KMS-11 (cell line): ENCODE data around the gene OSGIN1.

Source experiments
- H2AFZ ChIP-seq: fragments of 200-600 bp; sonication (generic); 2 replicates; pipeline ENCODE4 v1.6.1; 2016; ENCODE audit warnings: antibody characterized with exemption, mixed run types, low read depth
- H3K27ac ChIP-seq: fragments of 200-600 bp; sonication (generic); 2 replicates; pipeline ENCODE4 v1.6.1; 2016; ENCODE audit warnings: mild to moderate bottlenecking, mixed run types
- H3K27me3 ChIP-seq: fragments of 200-600 bp; sonication (generic); 2 replicates; pipeline ENCODE4 v1.6.1; 2017; ENCODE audit warnings: mild to moderate bottlenecking, low read depth, mixed run types, moderate library complexity; ENCODE audit not compliant: insufficient read depth
- H3K36me3 ChIP-seq: fragments of 200-600 bp; sonication (generic); 2 replicates; pipeline ENCODE4 v1.6.1; 2017; ENCODE audit warnings: mild to moderate bottlenecking, mixed run types; ENCODE audit not compliant: insufficient read depth
- H3K4me1 ChIP-seq: fragments of 200-600 bp; sonication (generic); 2 replicates; pipeline ENCODE4 v1.6.1; 2016; ENCODE audit warnings: mild to moderate bottlenecking, low read depth, mixed run types; ENCODE audit not compliant: poor library complexity, severe bottlenecking
- H3K4me2 ChIP-seq: fragments of 200-600 bp; sonication (generic); 2 replicates; pipeline ENCODE4 v1.7.0; 2016; ENCODE audit warnings: mild to moderate bottlenecking, mixed run types
- H3K4me3 ChIP-seq: fragments of 200-600 bp; sonication (generic); IDR thresholded peaks from 2 replicates; pipeline ENCODE4 v1.6.1; 2017; ENCODE audit warnings: low read depth, low read length, mixed read lengths; ENCODE audit not compliant: insufficient read depth
- H3K79me2 ChIP-seq: fragments of 200-600 bp; sonication (generic); 2 replicates; pipeline ENCODE4 v1.6.1; 2016; ENCODE audit warnings: low read depth, mixed run types; ENCODE audit not compliant: insufficient read depth
- H3K9ac ChIP-seq: fragments of 200-600 bp; sonication (generic); 2 replicates; pipeline ENCODE4 v1.6.1; 2016; ENCODE audit warnings: mild to moderate bottlenecking, mixed run types
- H4K20me1 ChIP-seq: fragments of 200-600 bp; sonication (generic); 2 replicates; pipeline ENCODE4 v1.6.1; 2016; ENCODE audit warnings: mild to moderate bottlenecking, mixed run types; ENCODE audit not compliant: insufficient read depth
- TF ChIP-seq, protein P1 (sequence below): fragments of 200-600 bp; sonication (generic); conservative IDR thresholded peaks from 2 replicates; pipeline ENCODE4 v1.6.1; 2017; ENCODE audit warnings: low read depth, mild to moderate bottlenecking, antibody characterized with exemption, low read length, moderate library complexity, mixed read lengths

The OSGIN1 gene

DNA sequence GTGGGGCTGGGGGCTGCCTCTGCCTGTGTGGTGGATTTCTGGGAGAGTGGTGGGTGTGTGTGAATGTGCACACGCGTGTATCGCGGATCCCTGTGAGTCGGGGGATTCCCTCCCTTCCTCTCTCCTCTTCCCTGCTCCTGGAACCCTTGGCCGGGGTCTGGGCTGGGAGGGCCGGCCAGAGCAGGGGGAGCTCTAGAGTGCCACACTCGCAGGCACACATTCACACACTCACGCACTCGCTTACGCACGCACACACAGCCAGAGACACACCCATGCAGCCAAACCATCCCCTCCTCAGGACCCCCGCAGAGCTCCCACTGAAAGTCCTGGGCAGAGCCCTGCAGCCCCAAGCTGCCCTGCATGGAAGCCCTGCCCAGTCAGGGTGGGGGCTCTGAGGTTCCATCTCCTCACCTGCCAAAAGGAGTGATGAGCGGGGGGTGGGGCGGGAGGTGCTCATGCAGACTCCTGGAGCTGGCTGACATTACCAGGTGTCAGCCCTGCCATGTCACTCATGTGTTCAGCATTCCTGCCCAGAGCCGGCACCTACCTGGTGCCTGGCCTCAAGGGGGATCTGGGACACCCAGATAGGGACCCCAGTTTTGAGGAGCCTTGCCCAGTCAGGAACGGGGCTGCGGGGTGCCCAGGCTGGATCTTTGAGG, 16.9 kb downstream of the OSGIN1 start:
- no peak overlapping the region for H3K9ac ChIP-seq
- no peaks in the 10 kb centered on the region for H3K36me3 ChIP-seq
- H3K27me3 ChIP-seq = peaks cover 6% of the 10 kb centered on the region; the same call in 1 of the 2 replicates
- no peaks in the 10 kb centered on the region for H4K20me1 ChIP-seq
- H3K27ac ChIP-seq = no peak overlapping the region
- no peak overlapping the region for H2AFZ ChIP-seq
- H3K4me1 ChIP-seq = no peaks in the 10 kb centered on the region
- TF ChIP-seq, protein P1, sequence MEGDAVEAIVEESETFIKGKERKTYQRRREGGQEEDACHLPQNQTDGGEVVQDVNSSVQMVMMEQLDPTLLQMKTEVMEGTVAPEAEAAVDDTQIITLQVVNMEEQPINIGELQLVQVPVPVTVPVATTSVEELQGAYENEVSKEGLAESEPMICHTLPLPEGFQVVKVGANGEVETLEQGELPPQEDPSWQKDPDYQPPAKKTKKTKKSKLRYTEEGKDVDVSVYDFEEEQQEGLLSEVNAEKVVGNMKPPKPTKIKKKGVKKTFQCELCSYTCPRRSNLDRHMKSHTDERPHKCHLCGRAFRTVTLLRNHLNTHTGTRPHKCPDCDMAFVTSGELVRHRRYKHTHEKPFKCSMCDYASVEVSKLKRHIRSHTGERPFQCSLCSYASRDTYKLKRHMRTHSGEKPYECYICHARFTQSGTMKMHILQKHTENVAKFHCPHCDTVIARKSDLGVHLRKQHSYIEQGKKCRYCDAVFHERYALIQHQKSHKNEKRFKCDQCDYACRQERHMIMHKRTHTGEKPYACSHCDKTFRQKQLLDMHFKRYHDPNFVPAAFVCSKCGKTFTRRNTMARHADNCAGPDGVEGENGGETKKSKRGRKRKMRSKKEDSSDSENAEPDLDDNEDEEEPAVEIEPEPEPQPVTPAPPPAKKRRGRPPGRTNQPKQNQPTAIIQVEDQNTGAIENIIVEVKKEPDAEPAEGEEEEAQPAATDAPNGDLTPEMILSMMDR = no peak
- no peak overlapping the region for H3K4me2 ChIP-seq
- no peak overlapping the region for H3K4me3 ChIP-seq
- no peaks in the 10 kb centered on the region for H3K79me2 ChIP-seq

DNA sequence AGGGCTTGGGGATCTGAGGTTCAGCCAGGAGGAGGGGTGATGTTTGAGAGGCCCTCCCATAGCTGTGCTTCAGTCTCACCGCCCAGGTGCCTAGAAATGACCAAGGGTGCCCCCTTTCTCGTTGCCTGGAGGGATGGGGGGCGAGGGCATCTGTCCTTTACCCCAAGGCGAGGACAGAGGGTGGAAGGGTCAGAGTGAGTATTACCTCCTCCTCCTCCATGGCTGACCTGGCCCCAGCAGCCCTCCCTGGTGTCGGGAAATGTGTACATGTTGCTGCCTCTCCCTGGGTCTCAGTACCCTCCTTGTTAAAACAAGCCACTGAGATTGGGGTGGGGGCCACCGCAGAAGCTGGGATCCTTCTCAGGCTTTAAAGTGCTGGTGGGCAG, 17.4 kb downstream of the OSGIN1 start:
- Histone ChIP-seq H3K4me3 (no peak overlapping the region), H4K20me1 (no peaks in the 10 kb centered on the region), H3K79me2 (no peaks in the 10 kb centered on the region), H3K4me1 (no peaks in the 10 kb centered on the region), H3K27ac (no peak overlapping the region), H3K4me2 (no peak overlapping the region), H3K27me3 (peaks cover 6% of the 10 kb centered on the region; the same call in 1 of the 2 replicates), H3K9ac (no peak overlapping the region), H3K36me3 (no peaks in the 10 kb centered on the region), H2AFZ (no peak overlapping the region)
- TF ChIP-seq, protein P1 = no peak

DNA sequence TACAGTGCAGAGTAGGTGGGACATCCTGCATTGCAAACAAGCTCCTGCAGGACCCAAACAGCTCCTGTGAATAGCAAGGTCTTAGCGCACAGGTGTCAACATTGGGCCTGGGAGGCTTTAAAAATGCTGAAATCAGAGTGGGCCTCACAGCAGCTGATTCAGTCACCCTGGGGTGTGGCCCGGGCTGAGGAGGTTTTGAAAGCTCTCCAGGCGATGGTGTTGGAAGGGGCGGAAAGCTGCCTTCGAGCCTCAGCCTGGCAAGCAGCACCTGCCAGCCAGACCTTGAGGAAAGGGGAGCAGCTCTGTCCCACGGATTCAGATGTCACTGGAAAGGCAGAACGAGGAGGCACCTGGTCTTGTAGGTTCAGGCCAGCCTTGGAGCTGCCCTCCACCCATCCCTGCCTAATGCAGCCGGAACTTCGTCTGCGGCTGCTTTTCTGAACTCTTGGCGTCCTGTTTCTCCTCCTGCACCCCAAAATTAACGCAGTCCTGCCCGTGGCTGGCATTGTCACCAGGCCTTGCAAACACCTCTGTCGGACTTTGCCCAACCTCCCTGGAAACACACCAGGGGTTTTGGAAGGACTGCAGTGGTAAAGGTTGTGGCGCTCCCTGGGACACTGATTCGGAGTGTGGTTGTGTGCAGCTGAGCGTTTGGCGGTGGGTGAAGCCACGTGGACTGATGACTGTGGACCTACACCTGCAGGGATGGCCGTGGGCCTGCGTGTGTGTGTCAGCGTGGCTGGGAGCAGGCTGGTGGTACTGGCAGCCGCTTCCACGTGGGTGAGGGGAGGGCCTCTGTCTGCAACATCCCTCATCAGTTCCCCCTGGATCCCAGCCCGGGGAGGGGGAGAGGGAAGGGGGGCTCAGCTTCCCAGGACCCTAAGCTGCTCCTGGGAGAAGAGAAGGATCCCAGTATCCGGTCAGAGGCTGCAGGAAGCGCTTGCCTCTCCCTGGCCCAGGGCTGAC, 18.4 kb downstream of the OSGIN1 start:
- TF ChIP-seq, protein P1 = no peak
- Histone ChIP-seq H3K36me3 (no peaks in the 10 kb centered on the region), H3K27ac (no peak overlapping the region), H3K27me3 (peaks cover 8% of the 10 kb centered on the region; the same call in 1 of the 2 replicates), H4K20me1 (no peaks in the 10 kb centered on the region), H3K4me1 (no peaks in the 10 kb centered on the region), H2AFZ (no peak overlapping the region), H3K4me2 (no peak overlapping the region), H3K79me2 (no peaks in the 10 kb centered on the region), H3K9ac (no peak overlapping the region), H3K4me3 (no peak overlapping the region)

DNA sequence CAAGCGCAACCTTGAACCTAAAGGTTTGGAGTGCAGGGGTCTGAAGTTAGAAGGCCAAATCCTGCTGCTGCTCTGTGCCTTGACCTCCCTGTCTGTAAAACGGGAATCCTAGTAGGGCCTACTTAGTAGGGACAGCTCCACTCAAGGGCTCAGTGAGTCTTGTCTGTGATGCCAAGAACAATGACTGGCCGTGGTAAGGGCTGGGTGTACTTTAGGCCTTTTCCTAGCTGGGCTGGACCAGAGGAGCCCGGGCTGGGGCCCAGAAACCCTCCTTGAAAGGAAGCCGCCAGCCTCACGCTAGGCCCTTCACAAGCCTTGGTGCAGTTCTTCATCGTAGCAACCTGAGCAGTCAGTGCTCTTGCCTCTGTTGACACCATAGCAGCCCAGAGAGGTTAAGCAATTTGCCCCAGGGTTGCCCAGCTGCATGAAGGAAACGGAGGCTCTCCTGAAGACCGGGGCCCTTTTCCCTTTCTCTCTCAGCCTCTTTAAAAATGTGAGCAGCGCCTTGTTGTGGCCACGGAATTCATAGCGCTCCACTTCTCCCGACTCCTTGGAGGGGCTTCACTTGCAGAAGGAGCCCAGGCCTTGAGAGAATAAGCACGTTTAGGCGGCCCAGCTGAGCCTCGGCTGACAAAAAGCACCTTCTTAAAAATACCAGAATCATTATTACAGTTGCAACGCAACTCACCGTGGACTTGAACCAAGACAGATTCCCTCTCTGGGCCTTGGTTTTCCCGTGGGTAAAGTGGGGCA, 19.4 kb downstream of the OSGIN1 start:
- peaks cover 8% of the 10 kb centered on the region; the same call in 1 of the 2 replicates for H3K27me3 ChIP-seq
- TF ChIP-seq, protein P1 = no peak
- H3K9ac ChIP-seq = no peak overlapping the region

More for the DNA sequence above, 19.4 kb downstream of the OSGIN1 start:
- no peaks in the 10 kb centered on the region for H4K20me1 ChIP-seq
- H3K4me3 ChIP-seq = no peak overlapping the region
- H2AFZ ChIP-seq = no peak overlapping the region
- H3K36me3 ChIP-seq = no peaks in the 10 kb centered on the region
- no peak overlapping the region for H3K27ac ChIP-seq
- H3K79me2 ChIP-seq = no peaks in the 10 kb centered on the region
- no peaks in the 10 kb centered on the region for H3K4me1 ChIP-seq
- no peak overlapping the region for H3K4me2 ChIP-seq
